HT-29 (cell line): Measurements from ENCODE around the gene ARAP2. TPM values are rescaled to one million over a fixed set of nuclear protein-coding genes. Genes with fewer than 3 reads are reported as not detected.

Source experiments
- DNase-seq: peaks from one replicate; pipeline ENCODE4 v3.0.0-alpha.2; 2015; ENCODE audit warnings: low spot score
- total RNA-seq: library from RNA; depleted of rRNA; stranded (reverse); fragments of >200 nt; shearing (Covaris generic); gene quantifications from 2 replicates; pipeline ENCODE4 v1.2.3, GENCODE V29; 2014

Gene ARAP2
- total RNA-seq, 1 experiment from 2014 or later = 10.7 TPM

DNA sequence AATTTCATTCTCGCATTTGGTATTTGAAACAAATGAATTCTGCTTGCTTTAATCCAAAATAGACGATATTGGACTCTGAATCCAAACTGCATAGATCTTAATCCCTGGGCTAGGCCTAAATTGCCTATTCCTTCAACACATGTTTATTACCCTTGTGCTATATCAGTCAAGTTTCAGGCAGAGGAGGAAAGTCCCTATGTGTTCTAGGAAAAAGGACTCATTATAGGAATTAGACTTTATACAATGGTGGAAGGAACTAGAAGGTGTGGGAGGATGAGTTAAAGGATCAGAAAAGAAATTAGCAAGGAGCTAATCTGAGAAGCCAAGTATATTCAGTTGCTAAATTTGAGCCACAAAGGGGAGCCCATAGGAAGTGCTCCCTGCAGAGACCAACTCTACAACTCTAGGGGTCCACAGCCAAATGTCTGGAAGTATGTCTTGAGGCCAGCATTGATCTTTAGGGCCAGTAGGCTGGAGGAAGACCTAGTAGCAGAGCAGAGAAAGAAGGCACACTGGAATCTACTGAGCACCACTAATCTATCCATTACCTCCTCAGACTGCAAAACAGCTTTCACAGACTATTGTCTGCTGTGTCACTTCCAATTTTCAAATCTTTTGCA is 20.0 kb upstream of the ARAP2 start:
- no peak for DNase-seq

DNA sequence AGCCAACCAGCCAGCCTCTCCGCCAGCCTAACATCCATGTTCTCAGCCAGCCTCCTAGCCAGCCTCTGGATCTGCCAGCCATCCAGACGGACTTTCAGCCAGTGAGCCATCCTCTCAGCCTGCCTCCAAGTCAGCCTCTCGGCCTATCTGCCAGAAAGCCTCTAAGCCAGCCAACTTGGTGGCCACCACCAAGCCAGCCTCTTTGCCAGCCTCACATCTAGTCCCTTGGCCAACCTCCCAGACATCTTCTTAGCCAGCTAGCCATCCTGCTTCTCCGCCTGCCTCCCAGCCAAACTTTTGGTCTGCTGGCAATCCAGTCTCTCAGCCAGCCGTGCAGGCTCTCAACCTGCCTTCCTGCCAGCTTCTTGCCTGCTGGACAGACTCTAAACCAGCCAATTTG is 16.4 kb upstream of the ARAP2 start:
- no peak for DNase-seq

- no peak for DNase-seq
These were observed 12.1 kb upstream of the ARAP2 start for GRCh38 chr4:36256398-36256891.

DNA sequence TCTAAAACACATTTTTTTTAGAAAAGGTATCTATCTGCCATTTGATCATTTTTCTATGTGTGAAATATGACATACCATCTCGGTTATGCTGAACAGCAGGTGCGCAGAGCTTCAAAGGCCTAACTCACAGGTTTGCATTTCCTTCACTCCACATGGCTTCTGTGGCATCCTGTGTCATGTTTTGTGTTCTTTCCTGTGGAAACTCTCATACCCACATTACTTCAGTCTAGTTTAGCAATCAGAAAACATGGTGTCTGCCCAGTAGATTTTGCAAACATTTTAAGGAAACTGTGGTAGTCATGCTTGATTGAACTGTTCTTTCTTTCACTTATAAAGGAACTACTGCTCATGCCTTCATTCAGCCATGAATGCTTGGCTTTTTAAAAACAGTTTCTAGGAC is 11.3 kb upstream of the ARAP2 start:
- no peak for DNase-seq

- DNase-seq = no peak
These were observed 10.1 kb upstream of the ARAP2 start for GRCh38 chr4:36254371-36254770.

DNA sequence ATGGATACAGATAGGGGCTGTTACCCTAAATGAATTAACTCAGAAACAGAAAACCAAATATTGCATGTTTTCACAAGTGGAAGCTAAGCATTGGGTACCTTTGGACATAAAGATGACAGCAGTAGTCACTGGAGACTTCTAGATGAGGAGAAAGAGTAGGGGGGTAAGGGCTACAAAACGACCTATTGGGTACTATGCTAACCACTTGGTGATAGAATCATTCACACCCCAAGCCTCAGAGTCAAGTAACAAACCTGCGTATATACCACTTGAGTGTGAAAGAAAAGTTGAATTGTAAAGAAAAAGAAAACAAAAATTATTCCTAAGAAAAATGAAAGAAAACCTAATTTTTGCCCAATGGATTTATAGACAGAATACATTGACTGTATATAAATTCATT is 7.7 kb upstream of the ARAP2 start:
- no peak for DNase-seq

DNA sequence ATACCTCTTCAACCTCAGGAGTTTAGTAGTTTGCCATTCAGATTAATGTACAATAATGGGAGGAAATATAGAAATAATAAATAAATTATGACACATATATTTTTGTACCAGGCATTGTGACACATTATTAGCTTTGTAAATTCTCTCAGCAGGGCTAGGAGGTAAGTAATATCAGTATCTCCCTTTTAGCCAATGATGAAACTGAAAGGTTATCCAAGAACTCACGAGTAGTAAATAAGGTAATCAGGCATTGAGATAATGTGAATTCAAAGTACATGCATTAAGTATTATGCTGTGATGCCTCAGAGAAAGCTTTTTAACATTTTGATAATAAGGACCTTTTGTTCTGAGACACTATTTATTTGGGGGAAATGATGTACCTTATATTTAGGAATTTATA is 5.3 kb upstream of the ARAP2 start:
- DNase-seq = no peak

- DNase-seq = peak; percentile 70
These were observed 708 bp downstream of the ARAP2 start for GRCh38 chr4:36243355-36244256.

DNA sequence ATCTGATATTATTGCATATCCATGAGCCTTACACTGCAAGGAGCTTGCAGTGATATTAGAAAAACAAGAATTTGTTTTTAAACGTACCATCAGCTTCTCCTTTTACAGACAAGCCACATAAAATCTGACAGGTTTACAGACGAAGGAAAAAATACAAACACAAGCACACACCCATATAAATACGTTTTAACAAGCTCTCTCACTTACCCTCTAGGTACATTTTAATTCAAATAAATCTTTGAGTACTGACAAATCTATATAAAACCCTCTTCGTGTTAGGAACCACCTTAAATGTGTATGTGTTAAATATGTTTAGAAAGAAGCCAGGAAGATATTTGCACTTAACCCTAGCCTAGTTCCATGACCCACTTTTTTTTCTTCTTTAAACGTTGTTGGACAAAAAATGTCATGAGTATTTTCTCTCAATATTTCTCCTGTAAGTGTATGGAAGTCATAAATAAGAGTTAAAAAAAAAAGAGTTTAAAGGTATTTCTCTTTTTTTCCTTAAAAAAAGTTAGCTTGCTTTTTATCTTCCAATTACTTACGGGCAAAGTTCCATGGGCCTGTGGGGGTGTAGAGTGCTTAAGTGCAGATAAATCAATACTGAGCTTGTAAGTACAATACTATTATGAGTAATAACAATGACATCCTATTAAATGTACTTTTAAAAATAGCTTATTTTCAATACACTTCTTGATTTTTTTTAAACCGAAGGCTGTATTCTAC is 1.5 kb downstream of the ARAP2 start:
- peak; percentile 60 for DNase-seq

GRCh38 chr4:36241771-36242170 is 2.5 kb downstream of the ARAP2 start:
- DNase-seq = peak; percentile 9

- no peak for DNase-seq
These were observed 6.7 kb downstream of the ARAP2 start for GRCh38 chr4:36237366-36238313.

- no peak for DNase-seq
These were observed 8.2 kb downstream of the ARAP2 start for GRCh38 chr4:36236159-36236558.

- DNase-seq = peak; percentile 40
These were observed 9.0 kb downstream of the ARAP2 start for GRCh38 chr4:36235306-36235705.

- DNase-seq = no peak
These were observed 10.6 kb downstream of the ARAP2 start for GRCh38 chr4:36233567-36234266.

DNA sequence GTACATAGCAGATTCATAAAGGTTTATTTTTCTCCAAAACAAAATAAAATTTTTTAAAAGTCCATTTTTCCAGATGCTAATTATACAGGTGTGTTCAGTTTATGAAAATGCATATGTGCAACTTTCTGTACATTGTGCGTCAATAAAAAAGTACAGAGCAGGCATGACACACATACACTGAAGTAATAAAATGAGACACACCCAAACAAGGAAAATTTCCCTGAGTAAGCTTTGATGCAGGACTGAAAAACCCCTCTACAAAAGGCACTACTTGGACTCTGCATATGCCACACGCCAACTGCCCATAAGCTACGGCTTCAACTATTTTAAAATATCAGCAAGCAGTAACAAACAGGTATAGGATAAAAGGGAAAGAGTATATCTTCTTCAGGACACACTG is 13.8 kb downstream of the ARAP2 start:
- DNase-seq = no peak

- no peak for DNase-seq
These were observed 16.4 kb downstream of the ARAP2 start for GRCh38 chr4:36227913-36228312.

DNA sequence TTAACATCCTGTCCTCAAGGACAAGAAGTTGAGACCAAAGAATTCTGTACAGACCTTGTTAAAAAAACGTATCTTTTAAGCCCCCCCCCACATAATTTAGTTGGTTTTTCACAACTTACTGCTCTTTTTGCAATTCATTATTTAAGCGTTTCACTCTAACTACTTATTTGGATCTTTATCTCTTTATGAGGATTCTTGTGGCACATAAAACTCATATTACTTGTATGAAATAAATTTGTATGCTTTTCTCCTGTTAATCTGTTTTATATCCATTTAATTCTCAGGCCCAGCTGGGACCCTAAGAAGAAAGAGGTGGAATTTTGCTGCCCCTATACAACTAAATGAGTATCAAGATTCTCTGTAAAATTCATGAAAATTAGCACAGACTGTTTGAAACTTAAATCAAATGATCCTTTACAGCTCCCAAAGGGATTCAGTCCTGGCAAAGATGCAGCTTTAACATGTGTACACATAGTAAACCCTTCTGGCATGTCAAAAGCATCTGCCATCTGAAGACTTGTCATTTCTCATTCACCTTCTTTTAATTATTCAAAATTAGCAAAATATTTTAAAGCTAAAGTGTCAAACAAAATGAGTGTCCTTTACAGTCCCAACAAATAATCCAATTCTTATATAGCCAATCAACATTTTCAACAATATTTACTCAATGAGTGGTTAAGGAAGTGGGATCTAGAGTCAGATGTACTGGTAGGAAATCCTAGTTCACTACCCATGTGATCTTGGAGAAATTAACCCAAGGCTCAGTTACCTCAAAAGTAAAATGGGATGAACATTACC is 17.7 kb downstream of the ARAP2 start:
- DNase-seq = no peak

DNA sequence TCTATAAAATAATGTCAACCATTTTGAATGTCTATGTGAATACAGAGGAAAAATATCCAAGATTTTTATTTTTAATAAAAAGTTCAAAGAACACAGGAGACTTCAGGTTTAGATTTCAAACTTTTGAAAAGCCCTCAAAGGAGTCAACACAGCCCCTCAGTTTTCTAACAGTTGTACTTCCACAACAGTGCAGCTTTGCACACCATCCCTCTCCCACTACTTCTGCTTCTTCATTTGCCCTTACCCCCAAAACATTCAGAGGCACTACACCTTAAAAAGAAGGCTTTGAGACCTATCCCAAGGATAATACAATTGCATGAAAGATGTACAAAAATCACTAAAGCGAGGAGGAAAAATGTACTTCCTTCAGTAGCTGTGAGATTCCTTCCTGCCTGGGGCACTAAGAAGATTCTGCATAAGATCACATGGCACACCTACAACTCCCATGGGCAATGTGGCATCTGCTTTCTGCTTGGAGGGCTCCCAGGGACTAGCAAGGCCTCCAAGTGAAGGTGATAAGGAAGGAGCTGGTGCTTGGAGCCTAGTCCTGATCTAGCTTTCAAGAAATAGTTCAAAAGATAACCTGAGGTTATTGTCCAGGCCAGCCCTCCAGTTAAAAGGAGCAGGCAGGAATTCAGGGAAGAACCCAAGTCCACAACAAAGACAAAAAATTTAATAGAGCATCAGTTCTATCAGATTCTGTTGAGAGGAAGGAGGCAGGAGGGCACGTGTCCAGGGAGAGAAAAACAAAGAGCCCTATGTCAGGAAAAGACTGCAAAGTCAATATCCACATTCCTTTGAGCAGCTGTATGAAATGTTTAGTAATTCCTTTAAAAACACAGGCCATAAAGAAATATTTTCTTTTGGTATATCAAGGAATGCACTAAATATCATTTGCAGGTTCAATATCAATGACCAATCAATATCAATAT is 19.1 kb downstream of the ARAP2 start:
- DNase-seq = peak; percentile 28
